MV-4-11 (cell line): Measurements from ENCODE around the gene CDIPT.
"Not testable (repeated sequence)": the region's sequence is repeated elsewhere in the genome, so short reads cannot be mapped to it uniquely, and the experiment has no call there.

Experiments
- DNase-seq: peaks from one replicate; lab custom pipeline; 2025; lab: John Stamatoyannopoulos, UW

The CDIPT gene

GRCh38 chr16:29858149-29858849, 4.7 kb downstream of the CDIPT start:
- no peak for DNase-seq

- DNase-seq: no peak
Observed at GRCh38 chr16:29857133-29857760, 5.8 kb downstream of the CDIPT start.

GRCh38 chr16:29854520-29855100, 8.4 kb downstream of the CDIPT start:
- DNase-seq: no peak

- DNase-seq: no peak
Observed at GRCh38 chr16:29852654-29853053, 10.4 kb downstream of the CDIPT start.

- DNase-seq: no peak
Observed at GRCh38 chr16:29850998-29851397, 12.0 kb downstream of the CDIPT start.

GRCh38 chr16:29849505-29849904, 13.5 kb downstream of the CDIPT start:
- DNase-seq: no peak

GRCh38 chr16:29848420-29849297, 14.4 kb downstream of the CDIPT start:
- peak; percentile 57 for DNase-seq

- no peak for DNase-seq
Observed at GRCh38 chr16:29845656-29846055, 17.4 kb downstream of the CDIPT start.

GRCh38 chr16:29844575-29845331, 18.3 kb downstream of the CDIPT start:
- DNase-seq: no peak

GRCh38 chr16:29843931-29844330, 19.1 kb downstream of the CDIPT start:
- no peak for DNase-seq

GRCh38 chr16:29842732-29843346, 20.2 kb downstream of the CDIPT start:
- DNase-seq: no peak

- DNase-seq: no peak
Observed at GRCh38 chr16:29841631-29842030, 21.4 kb downstream of the CDIPT start.

- no peak for DNase-seq
Observed at GRCh38 chr16:29840240-29840639, 22.8 kb downstream of the CDIPT start.

- DNase-seq: no peak
Observed at GRCh38 chr16:29839822-29840221, 23.2 kb downstream of the CDIPT start.

- no peak for DNase-seq
Observed at GRCh38 chr16:29837841-29838240, 25.2 kb downstream of the CDIPT start.

- no peak for DNase-seq
Observed at GRCh38 chr16:29836623-29837022, 26.4 kb downstream of the CDIPT start.

- DNase-seq: no peak
Observed at GRCh38 chr16:29835926-29836325, 27.1 kb downstream of the CDIPT start.

- no peak for DNase-seq
Observed at GRCh38 chr16:29834079-29834478, 28.9 kb downstream of the CDIPT start.

GRCh38 chr16:29833219-29833618, 29.8 kb downstream of the CDIPT start:
- DNase-seq: not testable (repeated sequence)

GRCh38 chr16:29831490-29831889, 31.5 kb downstream of the CDIPT start:
- no peak for DNase-seq

GRCh38 chr16:29830774-29831173, 32.3 kb downstream of the CDIPT start:
- DNase-seq: no peak
